ENCODE measurements around the gene NHSL1. TPM values are rescaled to one million over a fixed set of nuclear protein-coding genes. Genes with fewer than 3 reads are reported as not detected.

The NHSL1 gene
- total and polyA plus RNA-seq, 4 donors = 6.6 to 33.0 (median 20.7) TPM

- TF ChIP-seq REST (IDR thresholded peaks at IDR 0.05) (no peak), RAD21 (IDR thresholded peaks at IDR 0.05) (no peak), JUND (IDR thresholded peaks at IDR 0.05) (no peak)
Measured at GRCh38 chr6:138420356-138420755, 78.9 kb downstream of the NHSL1 start (continued).

DNA sequence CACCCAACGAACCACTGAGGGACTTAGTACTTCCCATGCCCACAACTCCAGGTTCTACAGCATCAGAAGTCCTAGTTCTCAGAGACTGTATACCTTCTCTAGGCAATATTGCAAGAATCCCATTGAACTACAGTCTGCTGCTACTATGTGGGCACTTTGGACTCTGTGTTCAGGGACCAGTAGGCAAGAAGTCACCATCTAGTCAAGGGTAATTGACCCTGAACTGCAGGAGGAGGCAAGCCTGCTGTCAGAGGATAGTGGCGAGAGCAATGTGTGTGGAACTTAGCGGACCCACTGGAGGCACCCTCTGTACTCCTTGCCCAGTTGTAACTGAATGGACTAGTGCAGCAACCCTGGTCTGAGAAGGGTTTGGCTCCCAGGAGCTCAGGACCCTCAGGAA, 79.5 kb downstream of the NHSL1 start:
- peak; percentile 97 to 98 for TF ChIP-seq HNF4A (conservative IDR thresholded peaks at IDR 0.05)
- peak; percentile 94 to 96 for TF ChIP-seq RXRA (IDR thresholded peaks at IDR 0.05)
- TF ChIP-seq ZBTB33 (IDR thresholded peaks at IDR 0.05) = no peak
- TF ChIP-seq REST (IDR thresholded peaks at IDR 0.05) = no peak
- TF ChIP-seq MAX (IDR thresholded peaks at IDR 0.05) = no peak
- TF ChIP-seq, protein P1, sequence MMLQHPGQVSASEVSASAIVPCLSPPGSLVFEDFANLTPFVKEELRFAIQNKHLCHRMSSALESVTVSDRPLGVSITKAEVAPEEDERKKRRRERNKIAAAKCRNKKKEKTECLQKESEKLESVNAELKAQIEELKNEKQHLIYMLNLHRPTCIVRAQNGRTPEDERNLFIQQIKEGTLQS (IDR thresholded peaks at IDR 0.05) = no peak
- TF ChIP-seq FOXA1 (IDR thresholded peaks at IDR 0.05) = no peak
- TF ChIP-seq FOXA2 (IDR thresholded peaks at IDR 0.05) = no peak
- TF ChIP-seq JUND (IDR thresholded peaks at IDR 0.05) = peak in 1 of 2 donors; percentile 16
- TF ChIP-seq YY1 (IDR thresholded peaks at IDR 0.05) = no peak
- TF ChIP-seq RAD21 (IDR thresholded peaks at IDR 0.05) = peak; percentile 19 to 35
- no peak for TF ChIP-seq CTCF (IDR thresholded peaks at IDR 0.05; ENCODE audit: low read depth, low read length, missing input control)
- TF ChIP-seq TAF1 (conservative IDR thresholded peaks at IDR 0.05) = no peak
- no peak for TF ChIP-seq EGR1 (IDR thresholded peaks at IDR 0.05; ENCODE audit: low read depth in 2 of 2)
- peak; percentile 70 for TF ChIP-seq SP1 (IDR thresholded peaks at IDR 0.05)
- TF ChIP-seq HNF4G (IDR thresholded peaks at IDR 0.05) = peak; percentile 92
- TF ChIP-seq NR2F2 (IDR thresholded peaks at IDR 0.05) = peak; percentile 27
- no peak for TF ChIP-seq GABPA (IDR thresholded peaks at IDR 0.05 in 1 of 2, conservative IDR thresholded peaks at IDR 0.05 in 1 of 2)
- H3K9me3 ChIP-seq (ENCODE audit: control insufficient read depth in 4 of 4, low read length in 3 of 4) = no peaks in the 10 kb centered on the region
- H3K27ac ChIP-seq (ENCODE audit: low read depth in 1 of 2, low read length in 2 of 2) = peak overlapping the region; percentile 2 to 36
- H3K36me3 ChIP-seq (ENCODE audit: control insufficient read depth in 4 of 4, insufficient read depth in 3 of 4, low read depth in 1 of 4, low read length in 3 of 4) = peaks cover 5 to 7% (median 5%) of the 10 kb centered on the region in 4 donors
- 68% methylated on average over 3 of the region's 3 CpGs for WGBS
- H3K4me1 ChIP-seq (ENCODE audit: control insufficient read depth in 4 of 4, insufficient read depth in 4 of 4, low read length in 3 of 4) = peaks cover 1 to 38% (median 14%) of the 10 kb centered on the region in 4 donors
- DNase-seq (ENCODE audit: low spot score) = no peak
- no peak overlapping the region for H3K4me3 ChIP-seq (ENCODE audit: low read depth in 1 of 3, low read length in 3 of 3)
- H3K9ac ChIP-seq (ENCODE audit: low read depth in 1 of 2, low read length in 2 of 2) = no peak overlapping the region
- H3K27me3 ChIP-seq (ENCODE audit: control insufficient read depth in 4 of 4, insufficient read depth in 4 of 4, low read length in 3 of 4) = no peaks in the 10 kb centered on the region

All from liver (tissue), 9 donors.